Panc1 (cell line): ENCODE data around the gene CACUL1. TPM values are rescaled to one million over a fixed set of nuclear protein-coding genes. Genes with fewer than 3 reads are reported as not detected.

ENCODE experiments used
- ATAC-seq: fragments of 200-7000 bp; cut with Tn5 transposase; 2 replicates; pipeline ENCODE4 v1.9.1; 2020; ENCODE audit warnings: mild to moderate bottlenecking, moderate library complexity
- BruUV-seq: library from RNA; stranded (reverse); fragments of 400-500 nt; replicated peaks from 2 replicates; lab custom pipeline; 2021; lab: Mats Ljungman, UMichigan
- CTCF ChIA-PET: fragments of 300-600 bp; sonication (Branson Sonifier 250); formaldehyde crosslinking; loops from one replicate; lab custom pipeline; 2022; ENCODE audit warnings: antibody characterized with exemption; lab: Charles Lee
- POLR2A ChIA-PET: fragments of 300-600 bp; sonication (Branson Sonifier 250); formaldehyde crosslinking; loops from one replicate; lab custom pipeline; 2022; ENCODE audit warnings: antibody characterized with exemption; lab: Charles Lee
- DNase-seq: peaks from one replicate; pipeline ENCODE4 v3.0.0-alpha.2; 2010; ENCODE audit warnings: low read depth, low spot score
- H3K27ac ChIP-seq: 2 replicates; pipeline ENCODE4 v1.5.1; 2011; ENCODE audit warnings: mild to moderate bottlenecking, low read length, inconsistent platforms
- H3K27me3 ChIP-seq: fragments of 200-500 bp; sonication (Bioruptor generic); 2 replicates; pipeline ENCODE4 v1.6.0; 2014; ENCODE audit warnings: low read length, inconsistent platforms; ENCODE audit not compliant: control insufficient read depth, insufficient read depth
- H3K36me3 ChIP-seq: fragments of 200-500 bp; sonication (Bioruptor generic); 2 replicates; pipeline ENCODE4 v1.5.1; 2014; ENCODE audit warnings: inconsistent platforms, mild to moderate bottlenecking, low read length, moderate library complexity; ENCODE audit not compliant: control insufficient read depth, insufficient read depth
- H3K4me1 ChIP-seq: 2 replicates; pipeline ENCODE4 v1.5.1; 2011; ENCODE audit warnings: inconsistent platforms, mild to moderate bottlenecking, low read length, moderate library complexity; ENCODE audit not compliant: control insufficient read depth, insufficient read depth
- H3K4me3 ChIP-seq, 2 experiments: 2 replicates each; pipeline ENCODE4 v1.5.1; 2011 to 2012; ENCODE audit warnings: low read depth in 2 of 2, low read length in 2 of 2, mild to moderate bottlenecking in 2 of 2, inconsistent platforms in 1 of 2, moderate library complexity in 1 of 2
- H3K9me3 ChIP-seq: fragments of 200-500 bp; sonication (Bioruptor generic); 2 replicates; pipeline ENCODE4 v1.5.1; 2014; ENCODE audit warnings: low read depth, mild to moderate bottlenecking, inconsistent platforms, low read length, moderate library complexity; ENCODE audit not compliant: control insufficient read depth, insufficient read depth
- CTCF ChIP-seq: fragments of 450-650 bp; IDR thresholded peaks from 2 replicates; pipeline ENCODE4 v1.5.1; 2017; ENCODE audit warnings: mild to moderate bottlenecking
- POLR2AphosphoS5 ChIP-seq: IDR thresholded peaks from 2 replicates; pipeline ENCODE4 v1.6.1; 2012; ENCODE audit warnings: mild to moderate bottlenecking, low read depth, low read length, moderate library complexity
- REST ChIP-seq, 2 experiments: IDR thresholded peaks; 2 replicates each; pipeline ENCODE4 v1.6.1; 2011 to 2012; ENCODE audit warnings: low read depth in 2 of 2, control low read depth in 1 of 2, low read length in 1 of 2, mild to moderate bottlenecking in 1 of 2, moderate library complexity in 1 of 2; ENCODE audit not compliant: insufficient read depth in 1 of 2
- SIN3A ChIP-seq: IDR thresholded peaks from 2 replicates; pipeline ENCODE4 v1.6.1; 2012; ENCODE audit warnings: low read depth, mild to moderate bottlenecking, low read length, moderate library complexity, borderline replicate concordance; ENCODE audit not compliant: insufficient read depth
- TCF7L2 ChIP-seq: IDR thresholded peaks from 2 replicates; pipeline ENCODE4 v1.6.1; 2011; ENCODE audit warnings: mild to moderate bottlenecking, low read depth, low read length, inconsistent platforms
- in situ Hi-C: cut with HindIII; loops from 2 replicates; pipeline ENCODE4 v1.10.0; 2016; ENCODE audit warnings: low sequenced_read_pairs, low pct_unique_long_range_greater_than_20kb
- intact Hi-C: fragments of 100-400 bp; cut with micrococcal nuclease; formaldehyde crosslinking; loops from one replicate; pipeline ENCODE4 v1.10.0; 2022; ENCODE audit not compliant: unreplicated experiment
- total RNA-seq: library from RNA; stranded (reverse); gene quantifications from one replicate; pipeline ENCODE4 v1.2.1, GENCODE V29; 2021; ENCODE audit not compliant: unreplicated experiment

CACUL1 gene
- total RNA-seq, 1 experiment from 2014 or later: 44.1 TPM

GRCh38 chr10:118667732-118668131 is 87.0 kb downstream of the CACUL1 start:
- no peaks in the 10 kb centered on the region for H3K4me1 ChIP-seq
- in situ Hi-C loops (no loop called here), intact Hi-C loops (no loop called here)
- no peaks in the 10 kb centered on the region for H3K36me3 ChIP-seq
- POLR2A ChIA-PET: interaction anchor here (0.6 kb wide), 2 partner anchors 99 to 1174 kb away, joined by 3 to 10 read pairs; no protein-coding TSS in a partner anchor
- peaks cover 3% of the 10 kb centered on the region; the same call in 1 of the 2 replicates for H3K27me3 ChIP-seq
- no TSS peak for BruUV-seq
- no peak for DNase-seq
- ATAC-seq: no peak
- no peak for TF ChIP-seq REST (IDR thresholded peaks at IDR 0.05; ENCODE audit: insufficient read depth in 1 of 2, low read depth in 2 of 2, low read length in 1 of 2)
- TF ChIP-seq SIN3A: no peak
- no peak for TF ChIP-seq TCF7L2
- TF ChIP-seq POLR2AphosphoS5: no peak
- no peak for TF ChIP-seq CTCF
- no peak overlapping the region for H3K27ac ChIP-seq
- H3K4me3 ChIP-seq: no peak overlapping the region
- no peaks in the 10 kb centered on the region for H3K9me3 ChIP-seq
- CTCF ChIA-PET: no interaction called here

GRCh38 chr10:118666350-118666749 is 88.4 kb downstream of the CACUL1 start:
- no peak for DNase-seq
- TF ChIP-seq CTCF: no peak
- no peak for TF ChIP-seq POLR2AphosphoS5
- no peak for TF ChIP-seq REST (IDR thresholded peaks at IDR 0.05; ENCODE audit: insufficient read depth in 1 of 2, low read depth in 2 of 2, low read length in 1 of 2)
- no peak for TF ChIP-seq SIN3A
- no peak for TF ChIP-seq TCF7L2
- Histone ChIP-seq H3K27me3 (peaks cover 3% of the 10 kb centered on the region; the same call in 1 of the 2 replicates), H3K27ac (no peak overlapping the region), H3K4me1 (no peaks in the 10 kb centered on the region), H3K4me3 (no peak overlapping the region), H3K36me3 (no peaks in the 10 kb centered on the region), H3K9me3 (no peaks in the 10 kb centered on the region)
- in situ Hi-C loops (no loop called here), intact Hi-C loops (no loop called here)
- no TSS peak for BruUV-seq
- CTCF ChIA-PET: no interaction called here
- no peak for ATAC-seq
- POLR2A ChIA-PET: no interaction called here
